ES-I3 (cell line): Measurements from ENCODE around the gene MRPL42.

Experiments used
- H3K36me3 ChIP-seq: 2 replicates; pipeline ENCODE4 v1.6.1; 2013; ENCODE audit warnings: mild to moderate bottlenecking, low read length, control low read depth, moderate library complexity; ENCODE audit not compliant: insufficient read depth
- H3K4me1 ChIP-seq: 2 replicates; pipeline ENCODE4 v1.6.1; 2013; ENCODE audit warnings: mild to moderate bottlenecking, control low read depth, low read length; ENCODE audit not compliant: insufficient read depth
- H3K9ac ChIP-seq: 2 replicates; pipeline ENCODE4 v1.6.1; 2013; ENCODE audit warnings: low read depth, mild to moderate bottlenecking, low read length, moderate library complexity
- H3K9me3 ChIP-seq: 2 replicates; pipeline ENCODE4 v1.6.1; 2013; ENCODE audit warnings: mild to moderate bottlenecking, low read length, moderate library complexity; ENCODE audit not compliant: control insufficient read depth, insufficient read depth

The MRPL42 gene

GRCh38 chr12:93500201-93500600 lies 32.9 kb downstream of the MRPL42 start:
- H3K36me3 ChIP-seq, result peaks cover 10% of the 10 kb centered on the region
- H3K9me3 ChIP-seq, result no peaks in the 10 kb centered on the region
- no peak overlapping the region for H3K9ac ChIP-seq
- no peaks in the 10 kb centered on the region for H3K4me1 ChIP-seq

- H3K9ac ChIP-seq, result no peak overlapping the region
- H3K36me3 ChIP-seq, result peaks cover 6% of the 10 kb centered on the region
- H3K9me3 ChIP-seq, result no peaks in the 10 kb centered on the region
- no peaks in the 10 kb centered on the region for H3K4me1 ChIP-seq
Observed at GRCh38 chr12:93500667-93501066, 33.4 kb downstream of the MRPL42 start.

- Histone ChIP-seq H3K9ac (no peak overlapping the region), H3K9me3 (no peaks in the 10 kb centered on the region), H3K36me3 (no peaks in the 10 kb centered on the region; the same call in 1 of the 2 replicates), H3K4me1 (no peaks in the 10 kb centered on the region)
Observed at GRCh38 chr12:93502802-93503623, 35.7 kb downstream of the MRPL42 start.

- H3K4me1 ChIP-seq, result no peaks in the 10 kb centered on the region
Observed at GRCh38 chr12:93507165-93507564, 39.9 kb downstream of the MRPL42 start.

GRCh38 chr12:93509506-93509905 lies 42.2 kb downstream of the MRPL42 start:
- Histone ChIP-seq H3K36me3 (peaks cover 2% of the 10 kb centered on the region; the same call in 1 of the 2 replicates), H3K9me3 (no peaks in the 10 kb centered on the region), H3K9ac (no peak overlapping the region), H3K4me1 (no peaks in the 10 kb centered on the region)

More at GRCh38 chr12:93507165-93507564, 39.9 kb downstream of the MRPL42 start:
- no peaks in the 10 kb centered on the region for H3K9me3 ChIP-seq
- no peak overlapping the region for H3K9ac ChIP-seq
- H3K36me3 ChIP-seq, result peaks cover 2% of the 10 kb centered on the region

- H3K36me3 ChIP-seq, result no peaks in the 10 kb centered on the region
- H3K9me3 ChIP-seq, result no peaks in the 10 kb centered on the region
- H3K4me1 ChIP-seq, result no peaks in the 10 kb centered on the region
Observed at GRCh38 chr12:93514853-93515252, 47.5 kb downstream of the MRPL42 start.

GRCh38 chr12:93518725-93519124 lies 51.4 kb downstream of the MRPL42 start:
- Histone ChIP-seq H3K4me1 (no peaks in the 10 kb centered on the region), H3K36me3 (no peaks in the 10 kb centered on the region), H3K9me3 (no peaks in the 10 kb centered on the region), H3K9ac (no peak overlapping the region)

More at GRCh38 chr12:93514853-93515252, 47.5 kb downstream of the MRPL42 start:
- no peak overlapping the region for H3K9ac ChIP-seq

GRCh38 chr12:93519859-93520258 lies 52.5 kb downstream of the MRPL42 start:
- Histone ChIP-seq H3K36me3 (no peaks in the 10 kb centered on the region), H3K4me1 (no peaks in the 10 kb centered on the region), H3K9ac (no peak overlapping the region), H3K9me3 (no peaks in the 10 kb centered on the region)

- no peaks in the 10 kb centered on the region for H3K9me3 ChIP-seq
- no peak overlapping the region for H3K9ac ChIP-seq
- no peaks in the 10 kb centered on the region for H3K36me3 ChIP-seq
- no peaks in the 10 kb centered on the region for H3K4me1 ChIP-seq
Observed at GRCh38 chr12:93520454-93520853, 53.1 kb downstream of the MRPL42 start.

GRCh38 chr12:93521225-93522080 lies 54.1 kb downstream of the MRPL42 start:
- Histone ChIP-seq H3K36me3 (no peaks in the 10 kb centered on the region), H3K9ac (no peak overlapping the region), H3K9me3 (no peaks in the 10 kb centered on the region)

GRCh38 chr12:93524386-93525133 lies 57.2 kb downstream of the MRPL42 start:
- Histone ChIP-seq H3K4me1 (peaks cover 4% of the 10 kb centered on the region; the same call in 1 of the 2 replicates), H3K9ac (no peak overlapping the region), H3K36me3 (no peaks in the 10 kb centered on the region), H3K9me3 (no peaks in the 10 kb centered on the region)

More at GRCh38 chr12:93521225-93522080, 54.1 kb downstream of the MRPL42 start:
- H3K4me1 ChIP-seq, result no peaks in the 10 kb centered on the region

GRCh38 chr12:93526786-93527428 lies 59.6 kb downstream of the MRPL42 start:
- Histone ChIP-seq H3K4me1 (peaks cover 4% of the 10 kb centered on the region; the same call in 1 of the 2 replicates), H3K36me3 (no peaks in the 10 kb centered on the region), H3K9me3 (0 out of 2 replicates have a peak, but pooled peaks cover 3% of the 10 kb centered on the region), H3K9ac (no peak overlapping the region)

GRCh38 chr12:93530358-93530757 lies 63.0 kb downstream of the MRPL42 start:
- peaks cover 4% of the 10 kb centered on the region; the same call in 1 of the 2 replicates for H3K4me1 ChIP-seq
- H3K36me3 ChIP-seq, result no peaks in the 10 kb centered on the region
- 0 out of 2 replicates have a peak, but pooled peaks cover 3% of the 10 kb centered on the region for H3K9me3 ChIP-seq
- no peak overlapping the region for H3K9ac ChIP-seq
